ENCODE results near the gene MRPL43.

MRPL43 gene

DNA sequence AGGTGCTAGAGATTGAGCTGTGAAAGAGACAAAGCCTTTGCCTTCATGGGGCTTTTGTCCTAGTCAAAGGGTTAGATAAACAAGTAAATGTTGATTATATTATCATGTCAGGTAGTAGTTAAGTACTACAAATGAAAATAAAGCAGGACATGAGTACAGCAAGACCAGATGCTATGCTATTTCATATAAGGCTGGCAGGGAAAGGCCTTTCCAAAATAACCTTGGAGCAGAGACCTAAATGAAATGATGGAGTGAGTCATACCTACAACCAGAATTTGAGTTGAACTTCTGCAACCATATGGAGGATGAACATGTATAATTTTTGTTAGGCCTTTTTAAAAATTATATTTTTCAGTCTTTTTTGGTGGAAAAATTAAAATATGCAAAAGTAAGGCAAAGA is 41.5 kb downstream of the MRPL43 start:
- Histone ChIP-seq H3K4me3 (ENCODE audit: low read depth, low read length) (no peak overlapping the region), H3K9ac (ENCODE audit: low read length) (no peak overlapping the region), H3K4me1 (ENCODE audit: control insufficient read depth, insufficient read depth, low read length) (no peaks in the 10 kb centered on the region), H3K27me3 (ENCODE audit: control insufficient read depth, insufficient read depth, low read length) (no peaks in the 10 kb centered on the region), H3K27ac (ENCODE audit: low read depth, low read length) (no peak overlapping the region), H3K36me3 (ENCODE audit: control insufficient read depth, insufficient read depth, low read length) (peaks cover 86% of the 10 kb centered on the region), H3K9me3 (ENCODE audit: control insufficient read depth, insufficient read depth, low read depth, low read length) (no peaks in the 10 kb centered on the region)

DNA sequence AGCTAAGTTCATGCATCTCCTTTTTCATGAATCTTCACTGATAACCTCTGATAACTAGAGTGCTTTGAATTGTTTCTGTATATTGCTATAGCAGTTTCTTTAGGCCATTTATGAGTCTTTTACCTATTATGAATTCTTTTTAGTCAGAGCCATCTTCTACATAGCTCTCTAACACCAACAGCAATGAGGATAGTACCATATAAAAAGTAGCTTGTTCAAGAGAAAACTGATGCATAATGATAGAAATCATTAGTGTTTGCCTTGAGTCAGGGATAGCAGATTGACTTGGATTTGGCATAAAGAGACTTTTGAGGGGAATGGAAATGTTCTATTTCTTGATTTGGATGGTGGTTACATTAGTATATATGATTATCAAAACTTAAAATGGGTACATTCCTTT is 43.8 kb downstream of the MRPL43 start:
- no peaks in the 10 kb centered on the region for H3K27me3 ChIP-seq (ENCODE audit: control insufficient read depth, insufficient read depth, low read length)
- no peak overlapping the region for H3K9ac ChIP-seq (ENCODE audit: low read length)
- peaks cover 86% of the 10 kb centered on the region for H3K36me3 ChIP-seq (ENCODE audit: control insufficient read depth, insufficient read depth, low read length)

DNA sequence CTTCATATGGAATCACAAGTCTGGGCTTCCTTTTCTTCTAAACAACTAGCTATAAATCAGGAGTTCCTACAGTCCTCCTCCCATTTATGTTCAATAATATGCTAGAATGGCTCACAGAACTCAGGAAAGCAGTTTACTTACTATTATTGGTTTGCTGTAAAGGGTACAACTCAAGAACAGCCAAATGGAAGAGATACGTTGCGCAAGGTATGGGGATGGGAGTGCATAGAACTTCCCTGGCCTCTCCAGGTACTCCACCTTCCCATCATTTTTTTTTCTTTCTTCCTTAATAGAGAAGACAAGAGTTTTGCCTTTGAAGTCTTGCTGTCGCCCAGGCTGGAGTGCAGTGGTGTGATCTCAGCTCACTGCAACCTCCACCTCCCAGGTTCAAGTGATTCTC is 45.1 kb downstream of the MRPL43 start:
- no peak overlapping the region for H3K9ac ChIP-seq (ENCODE audit: low read length)
- peaks cover 86% of the 10 kb centered on the region for H3K36me3 ChIP-seq (ENCODE audit: control insufficient read depth, insufficient read depth, low read length)
- no peak overlapping the region for H3K27ac ChIP-seq (ENCODE audit: low read depth, low read length)
- H3K27me3 ChIP-seq (ENCODE audit: control insufficient read depth, insufficient read depth, low read length) = no peaks in the 10 kb centered on the region
- H3K9me3 ChIP-seq (ENCODE audit: control insufficient read depth, insufficient read depth, low read depth, low read length) = no peaks in the 10 kb centered on the region
- no peaks in the 10 kb centered on the region for H3K4me1 ChIP-seq (ENCODE audit: control insufficient read depth, insufficient read depth, low read length)
- H3K4me3 ChIP-seq (ENCODE audit: low read depth, low read length) = no peak overlapping the region

More for the DNA sequence above, 43.8 kb downstream of the MRPL43 start:
- no peak overlapping the region for H3K27ac ChIP-seq (ENCODE audit: low read depth, low read length)
- no peaks in the 10 kb centered on the region for H3K9me3 ChIP-seq (ENCODE audit: control insufficient read depth, insufficient read depth, low read depth, low read length)
- no peak overlapping the region for H3K4me3 ChIP-seq (ENCODE audit: low read depth, low read length)
- no peaks in the 10 kb centered on the region for H3K4me1 ChIP-seq (ENCODE audit: control insufficient read depth, insufficient read depth, low read length)

DNA sequence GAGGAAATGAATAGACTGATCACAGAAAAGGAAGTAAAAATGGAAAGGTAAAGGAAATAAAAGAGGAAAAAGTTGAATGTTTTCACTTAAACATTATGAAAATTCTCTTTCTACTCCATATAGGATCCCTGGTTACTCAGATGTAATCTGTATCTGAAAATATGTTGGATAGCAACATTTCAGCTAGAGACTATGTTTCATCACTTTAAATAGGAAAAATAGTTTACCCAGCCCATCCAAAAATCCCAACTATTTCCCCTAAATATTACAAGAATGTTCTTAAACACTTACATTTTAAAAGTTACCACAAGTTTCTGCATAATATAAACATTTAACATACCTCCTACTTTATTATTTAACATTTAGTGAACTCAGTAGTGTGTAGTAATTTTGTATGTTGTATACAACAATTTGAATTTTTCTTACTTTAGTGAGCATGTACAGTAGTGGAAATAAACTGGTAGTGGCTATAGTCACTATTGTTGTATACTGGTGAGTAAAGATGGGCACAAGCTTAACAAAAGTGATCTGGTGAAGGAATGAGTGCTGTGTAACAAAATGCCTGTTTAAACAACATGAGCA is 47.4 kb downstream of the MRPL43 start:
- no peak overlapping the region for H3K9ac ChIP-seq (ENCODE audit: low read length)
- H3K4me1 ChIP-seq (ENCODE audit: control insufficient read depth, insufficient read depth, low read length) = no peaks in the 10 kb centered on the region
- H3K27me3 ChIP-seq (ENCODE audit: control insufficient read depth, insufficient read depth, low read length) = no peaks in the 10 kb centered on the region
- no peaks in the 10 kb centered on the region for H3K9me3 ChIP-seq (ENCODE audit: control insufficient read depth, insufficient read depth, low read depth, low read length)
- H3K36me3 ChIP-seq (ENCODE audit: control insufficient read depth, insufficient read depth, low read length) = peaks cover 70% of the 10 kb centered on the region
- no peak overlapping the region for H3K27ac ChIP-seq (ENCODE audit: low read depth, low read length)
- H3K4me3 ChIP-seq (ENCODE audit: low read depth, low read length) = no peak overlapping the region

All from HUES6 (cell line).